ENCODE results near the gene PPIE.

- TF ChIP-seq POLR2A (IDR thresholded peaks at IDR 0.05): no peak
- TF ChIP-seq, protein P1, sequence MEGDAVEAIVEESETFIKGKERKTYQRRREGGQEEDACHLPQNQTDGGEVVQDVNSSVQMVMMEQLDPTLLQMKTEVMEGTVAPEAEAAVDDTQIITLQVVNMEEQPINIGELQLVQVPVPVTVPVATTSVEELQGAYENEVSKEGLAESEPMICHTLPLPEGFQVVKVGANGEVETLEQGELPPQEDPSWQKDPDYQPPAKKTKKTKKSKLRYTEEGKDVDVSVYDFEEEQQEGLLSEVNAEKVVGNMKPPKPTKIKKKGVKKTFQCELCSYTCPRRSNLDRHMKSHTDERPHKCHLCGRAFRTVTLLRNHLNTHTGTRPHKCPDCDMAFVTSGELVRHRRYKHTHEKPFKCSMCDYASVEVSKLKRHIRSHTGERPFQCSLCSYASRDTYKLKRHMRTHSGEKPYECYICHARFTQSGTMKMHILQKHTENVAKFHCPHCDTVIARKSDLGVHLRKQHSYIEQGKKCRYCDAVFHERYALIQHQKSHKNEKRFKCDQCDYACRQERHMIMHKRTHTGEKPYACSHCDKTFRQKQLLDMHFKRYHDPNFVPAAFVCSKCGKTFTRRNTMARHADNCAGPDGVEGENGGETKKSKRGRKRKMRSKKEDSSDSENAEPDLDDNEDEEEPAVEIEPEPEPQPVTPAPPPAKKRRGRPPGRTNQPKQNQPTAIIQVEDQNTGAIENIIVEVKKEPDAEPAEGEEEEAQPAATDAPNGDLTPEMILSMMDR (IDR thresholded peaks at IDR 0.05 in 8 of 11, conservative IDR thresholded peaks at IDR 0.05 in 3 of 11): no peak
These were observed 38.3 kb upstream of the PPIE start for GRCh38 chr1:39700348-39700747.

Data from spleen (tissue), 7 donors.